Caco-2 (cell line): ENCODE data around the gene CENPP. TPM values are rescaled to one million over a fixed set of nuclear protein-coding genes. Genes with fewer than 3 reads are reported as not detected.

Experiments used
- BruUV-seq: library from RNA; stranded (reverse); fragments of 400-500 nt; replicated peaks from 2 replicates; lab custom pipeline; 2021; lab: Mats Ljungman, UMichigan
- CTCF ChIA-PET: fragments of 300-600 bp; sonication (Branson Sonifier 250); formaldehyde crosslinking; loops from one replicate; lab custom pipeline; 2022; ENCODE audit warnings: antibody characterized with exemption; lab: Charles Lee
- POLR2A ChIA-PET: fragments of 300-600 bp; sonication (Branson Sonifier 250); formaldehyde crosslinking; loops from one replicate; lab custom pipeline; 2022; ENCODE audit warnings: antibody characterized with exemption; lab: Charles Lee
- DNase-seq, 2 experiments: peaks; one replicate each; pipeline versions ENCODE4 v3.0.0 to v3.0.0-alpha.2; 2020 to 2022
- H3K27me3 ChIP-seq: replicated peaks from 2 replicates; pipeline ENCODE4 v1.6.0; 2011; ENCODE audit warnings: low read length; ENCODE audit not compliant: control insufficient read depth, insufficient read depth
- H3K36me3 ChIP-seq: 2 replicates; pipeline ENCODE4 v1.5.1; 2011; ENCODE audit warnings: low read length; ENCODE audit not compliant: control insufficient read depth, insufficient read depth
- H3K4me1 ChIP-seq: fragments of 250-450 bp; sonication (Bioruptor Pico); 2 replicates; pipeline ENCODE4 v1.5.1; 2020; ENCODE audit warnings: mild to moderate bottlenecking
- H3K4me3 ChIP-seq: 2 replicates; pipeline ENCODE4 v1.5.1; 2011; ENCODE audit warnings: low read depth, mild to moderate bottlenecking, control low read depth, low read length
- H3K9me3 ChIP-seq: fragments of 250-450 bp; sonication (Bioruptor Pico); 2 replicates; pipeline ENCODE4 v1.5.1; 2020; ENCODE audit warnings: mild to moderate bottlenecking, moderate library complexity
- H3K27ac Mint-ChIP-seq: one replicate; pipeline ENCODE4 v1.8.0; 2022; ENCODE audit warnings: mixed read lengths; ENCODE audit not compliant: unreplicated experiment
- H3K27me3 Mint-ChIP-seq: one replicate; pipeline ENCODE4 v1.8.0; 2022; ENCODE audit warnings: mixed read lengths; ENCODE audit not compliant: insufficient read depth, unreplicated experiment
- H3K36me3 Mint-ChIP-seq: one replicate; pipeline ENCODE4 v1.8.0; 2022; ENCODE audit warnings: mild to moderate bottlenecking, mixed read lengths; ENCODE audit not compliant: insufficient read depth, unreplicated experiment
- H3K4me1 Mint-ChIP-seq: one replicate; pipeline ENCODE4 v1.8.0; 2022; ENCODE audit warnings: low read depth, mixed read lengths; ENCODE audit not compliant: unreplicated experiment
- H3K4me3 Mint-ChIP-seq: one replicate; pipeline ENCODE4 v1.8.0; 2022; ENCODE audit warnings: mild to moderate bottlenecking, moderate library complexity, mixed read lengths; ENCODE audit not compliant: unreplicated experiment
- H3K9me3 Mint-ChIP-seq: one replicate; pipeline ENCODE4 v1.8.0; 2022; ENCODE audit warnings: mixed read lengths; ENCODE audit not compliant: unreplicated experiment
- CTCF ChIP-seq, 2 experiments: fragments of 200-600 bp in 1 of 2; IDR thresholded peaks; 1 replicate in 1 of 2; 2 replicates in 1 of 2; pipeline versions ENCODE4 v1.5.1 to v1.8.0; 2011 to 2022; ENCODE audit warnings: antibody characterized with exemption in 1 of 2, control low read depth in 1 of 2, inconsistent platforms in 1 of 2, low read depth in 1 of 2, low read length in 1 of 2, mild to moderate bottlenecking in 1 of 2, moderate library complexity in 1 of 2; ENCODE audit not compliant: insufficient read depth in 1 of 2, severe bottlenecking in 1 of 2, unreplicated experiment in 1 of 2
- intact Hi-C: fragments of 100-400 bp; cut with micrococcal nuclease; formaldehyde crosslinking; loops from one replicate; pipeline ENCODE4 v1.10.0; 2022; ENCODE audit not compliant: unreplicated experiment
- total RNA-seq: library from RNA; stranded (reverse); gene quantifications from 2 replicates; pipeline ENCODE4 v1.2.3, GENCODE V29; 2022

Gene CENPP
- total RNA-seq, 1 experiment from 2014 or later = 7.6 TPM

- intact Hi-C loops = no loop called here
- Histone ChIP-seq H3K27me3 (no peaks in the 10 kb centered on the region), H3K4me1 (peaks cover 19% of the 10 kb centered on the region), H3K4me3 (no peak overlapping the region), H3K36me3 (no peaks in the 10 kb centered on the region), H3K9me3 (no peaks in the 10 kb centered on the region)
- CTCF ChIA-PET = no interaction called here
- H3K4me1 Mint-ChIP-seq = peaks cover 9% of the 10 kb centered on the region
- H3K36me3 Mint-ChIP-seq = no peaks in the 10 kb centered on the region
- no TSS peak for BruUV-seq
- no peak for TF ChIP-seq CTCF (IDR thresholded peaks at IDR 0.05; ENCODE audit: insufficient read depth in 1 of 2, low read depth in 1 of 2, low read length in 1 of 2, severe bottlenecking in 1 of 2, unreplicated experiment in 1 of 2)
- H3K9me3 Mint-ChIP-seq = no peaks in the 10 kb centered on the region
- H3K4me3 Mint-ChIP-seq = no peak overlapping the region
- peak; percentile 34 to 42 for DNase-seq
- no peaks in the 10 kb centered on the region for H3K27me3 Mint-ChIP-seq
- H3K27ac Mint-ChIP-seq = no peak overlapping the region
- POLR2A ChIA-PET = no interaction called here
These were observed 141.3 kb downstream of the CENPP start for GRCh38 chr9:92467041-92467440.

- TF ChIP-seq CTCF (IDR thresholded peaks at IDR 0.05; ENCODE audit: insufficient read depth in 1 of 2, low read depth in 1 of 2, low read length in 1 of 2, severe bottlenecking in 1 of 2, unreplicated experiment in 1 of 2) = no peak
- ChIA-PET CTCF (no interaction called here), POLR2A (no interaction called here)
- no peaks in the 10 kb centered on the region for H3K9me3 ChIP-seq
- H3K36me3 Mint-ChIP-seq = no peaks in the 10 kb centered on the region
- no peak overlapping the region for H3K4me3 Mint-ChIP-seq
- intact Hi-C loops = no loop called here
- H3K27me3 Mint-ChIP-seq = no peaks in the 10 kb centered on the region
- no TSS peak for BruUV-seq
- no peaks in the 10 kb centered on the region for H3K27me3 ChIP-seq
- no peaks in the 10 kb centered on the region for H3K36me3 ChIP-seq
- H3K4me1 ChIP-seq = peaks cover 19% of the 10 kb centered on the region
- no peak for DNase-seq
- H3K27ac Mint-ChIP-seq = no peak overlapping the region
- H3K4me3 ChIP-seq = no peak overlapping the region
- H3K9me3 Mint-ChIP-seq = no peaks in the 10 kb centered on the region
- H3K4me1 Mint-ChIP-seq = peaks cover 9% of the 10 kb centered on the region
These were observed 141.8 kb downstream of the CENPP start for GRCh38 chr9:92467511-92467910.

- no TSS peak for BruUV-seq
- no peak overlapping the region for H3K4me3 ChIP-seq
- CTCF ChIA-PET = no interaction called here
These were observed 142.5 kb downstream of the CENPP start for GRCh38 chr9:92468206-92468605.

More at GRCh38 chr9:92468206-92468605, 142.5 kb downstream of the CENPP start:
- POLR2A ChIA-PET = no interaction called here
- Histone ChIP-seq H3K4me1 (peaks cover 19% of the 10 kb centered on the region), H3K9me3 (no peaks in the 10 kb centered on the region), H3K27me3 (no peaks in the 10 kb centered on the region), H3K36me3 (no peaks in the 10 kb centered on the region)
- no peaks in the 10 kb centered on the region for H3K36me3 Mint-ChIP-seq
- peaks cover 9% of the 10 kb centered on the region for H3K4me1 Mint-ChIP-seq
- H3K9me3 Mint-ChIP-seq = no peaks in the 10 kb centered on the region
- no peak overlapping the region for H3K4me3 Mint-ChIP-seq
- no peak for DNase-seq
- TF ChIP-seq CTCF (IDR thresholded peaks at IDR 0.05; ENCODE audit: insufficient read depth in 1 of 2, low read depth in 1 of 2, low read length in 1 of 2, severe bottlenecking in 1 of 2, unreplicated experiment in 1 of 2) = no peak
- intact Hi-C loops = no loop called here
- no peaks in the 10 kb centered on the region for H3K27me3 Mint-ChIP-seq
- H3K27ac Mint-ChIP-seq = no peak overlapping the region
